HEK293 (cell line): Measurements from ENCODE around the gene PLCE1.

ENCODE experiments used
- CTCF ChIA-PET: fragments of 350-600 bp; formaldehyde crosslinking; extraction: SDS; loops from one replicate; lab custom pipeline; 2021; ENCODE audit warnings: antibody characterized with exemption; lab: Yijun Ruan, JAX
- POLR2A ChIA-PET: fragments of 300-600 bp; formaldehyde crosslinking; extraction: SDS; loops from one replicate; lab custom pipeline; 2020; ENCODE audit warnings: antibody characterized with exemption, inconsistent platforms; lab: Yijun Ruan, JAX
- H3K27ac ChIP-seq: fragments of 200-500 bp; sonication (Bioruptor generic); 2 replicates; pipeline ENCODE4 v1.5.1; 2014; ENCODE audit warnings: low read depth, low read length, control low read depth, inconsistent platforms; ENCODE audit errors: extremely low read depth
- H3K36me3 ChIP-seq, 2 experiments: fragments of 200-500 bp in 1 of 2; sonication (Bioruptor generic) in 1 of 2; 1 replicate in 1 of 2; 2 replicates in 1 of 2; pipeline ENCODE4 v1.5.1; 2014 to 2017; ENCODE audit warnings: inconsistent platforms in 2 of 2, low read length in 2 of 2; ENCODE audit not compliant: control insufficient read depth in 2 of 2, insufficient read depth in 1 of 2
- H3K4me1 ChIP-seq: fragments of 200-500 bp; sonication (Bioruptor generic); 2 replicates; pipeline ENCODE4 v1.5.1; 2014; ENCODE audit warnings: mild to moderate bottlenecking, low read length, inconsistent platforms; ENCODE audit not compliant: control insufficient read depth, insufficient read depth
- H3K4me3 ChIP-seq: 2 replicates; pipeline ENCODE4 v1.5.1; 2011; ENCODE audit warnings: low read depth, mild to moderate bottlenecking, control low read depth, low read length, moderate library complexity
- H3K9me3 ChIP-seq: fragments of 200-500 bp; sonication (Bioruptor generic); 2 replicates; pipeline ENCODE4 v1.5.1; 2014; ENCODE audit warnings: low read depth, low read length, inconsistent platforms; ENCODE audit not compliant: control insufficient read depth, insufficient read depth
- BCL11B ChIP-seq: fragments of 450-650 bp; formaldehyde crosslinking; IDR thresholded peaks from 2 replicates; pipeline ENCODE4 v1.5.1; 2016; ENCODE audit warnings: low read depth, missing biosample characterization, missing genetic modification characterization
- GLI4 ChIP-seq: fragments of 450-650 bp; formaldehyde crosslinking; IDR thresholded peaks from 2 replicates; pipeline ENCODE4 v1.5.1; 2016; ENCODE audit warnings: missing biosample characterization, missing genetic modification characterization
- MYNN ChIP-seq: fragments of 450-650 bp; formaldehyde crosslinking; IDR thresholded peaks from 2 replicates; pipeline ENCODE4 v1.5.1; 2016; ENCODE audit warnings: missing biosample characterization, missing genetic modification characterization, borderline replicate concordance
- ZFP41 ChIP-seq: fragments of 450-650 bp; formaldehyde crosslinking; IDR thresholded peaks from 2 replicates; pipeline ENCODE4 v1.5.1; 2016; ENCODE audit warnings: missing biosample characterization, missing genetic modification characterization, borderline replicate concordance
- ZIC2 ChIP-seq: fragments of 450-650 bp; formaldehyde crosslinking; IDR thresholded peaks from 2 replicates; pipeline ENCODE4 v1.5.1; 2016; ENCODE audit warnings: missing biosample characterization, missing genetic modification characterization
- ZNF114 ChIP-seq: fragments of 450-650 bp; formaldehyde crosslinking; IDR thresholded peaks from 2 replicates; pipeline ENCODE4 v1.5.0; 2017; ENCODE audit warnings: missing biosample characterization, missing genetic modification characterization
- ZNF140 ChIP-seq: fragments of 450-650 bp; formaldehyde crosslinking; IDR thresholded peaks from 2 replicates; pipeline ENCODE4 v1.5.1; 2016; ENCODE audit warnings: missing biosample characterization, missing genetic modification characterization
- ZNF16 ChIP-seq: fragments of 450-650 bp; formaldehyde crosslinking; IDR thresholded peaks from 2 replicates; pipeline ENCODE4 v1.5.1; 2016; ENCODE audit warnings: low read depth, missing biosample characterization, missing genetic modification characterization
- ZNF266 ChIP-seq: fragments of 450-650 bp; formaldehyde crosslinking; IDR thresholded peaks from 2 replicates; pipeline ENCODE4 v1.5.1; 2016; ENCODE audit warnings: missing biosample characterization, missing genetic modification characterization, low read depth
- ZNF423 ChIP-seq: fragments of 450-650 bp; formaldehyde crosslinking; IDR thresholded peaks from 2 replicates; pipeline ENCODE4 v1.5.1; 2016; ENCODE audit warnings: missing biosample characterization, missing genetic modification characterization
- ZNF48 ChIP-seq: fragments of 450-650 bp; formaldehyde crosslinking; IDR thresholded peaks from 2 replicates; pipeline ENCODE4 v1.5.1; 2016; ENCODE audit warnings: missing biosample characterization, missing genetic modification characterization
- ZNF600 ChIP-seq: fragments of 450-650 bp; formaldehyde crosslinking; IDR thresholded peaks from 2 replicates; pipeline ENCODE4 v1.5.1; 2016; ENCODE audit warnings: missing biosample characterization, missing genetic modification characterization
- ZNF701 ChIP-seq: fragments of 450-650 bp; formaldehyde crosslinking; IDR thresholded peaks from 2 replicates; pipeline ENCODE4 v1.5.1; 2016; ENCODE audit warnings: missing biosample characterization, missing genetic modification characterization
- ZNF707 ChIP-seq: fragments of 450-650 bp; formaldehyde crosslinking; IDR thresholded peaks from 2 replicates; pipeline ENCODE4 v1.5.1; 2016; ENCODE audit warnings: missing biosample characterization, missing genetic modification characterization
- ZNF830 ChIP-seq: fragments of 450-650 bp; IDR thresholded peaks from 2 replicates; pipeline ENCODE4 v1.5.0; 2018; ENCODE audit warnings: missing biosample characterization, missing genetic modification characterization, low read depth, mild to moderate bottlenecking, moderate library complexity
- TF ChIP-seq, protein P1 (sequence below): fragments of 450-650 bp; formaldehyde crosslinking; IDR thresholded peaks from 2 replicates; pipeline ENCODE4 v1.5.1; 2016; ENCODE audit warnings: missing biosample characterization, missing genetic modification characterization
- TF ChIP-seq, protein P2 (sequence below): fragments of 450-650 bp; formaldehyde crosslinking; IDR thresholded peaks from 2 replicates; pipeline ENCODE4 v1.5.1; 2016; ENCODE audit warnings: missing biosample characterization, missing genetic modification characterization
- TF ChIP-seq, protein P3 (sequence below): fragments of 450-650 bp; IDR thresholded peaks from 2 replicates; pipeline ENCODE4 v1.5.1; 2018; ENCODE audit warnings: missing biosample characterization, missing genetic modification characterization
- TF ChIP-seq, protein P4 (sequence below): fragments of 450-650 bp; formaldehyde crosslinking; IDR thresholded peaks from 2 replicates; pipeline ENCODE4 v1.5.1; 2016; ENCODE audit warnings: missing biosample characterization, missing genetic modification characterization
- TF ChIP-seq, protein P5 (sequence below): fragments of 450-650 bp; formaldehyde crosslinking; IDR thresholded peaks from 2 replicates; pipeline ENCODE4 v1.5.1; 2016; ENCODE audit warnings: missing biosample characterization, missing genetic modification characterization
- TF ChIP-seq, protein P6 (sequence below): fragments of 450-650 bp; formaldehyde crosslinking; IDR thresholded peaks from 2 replicates; pipeline ENCODE4 v1.5.1; 2016; ENCODE audit warnings: missing biosample characterization, missing genetic modification characterization

PLCE1 gene

DNA sequence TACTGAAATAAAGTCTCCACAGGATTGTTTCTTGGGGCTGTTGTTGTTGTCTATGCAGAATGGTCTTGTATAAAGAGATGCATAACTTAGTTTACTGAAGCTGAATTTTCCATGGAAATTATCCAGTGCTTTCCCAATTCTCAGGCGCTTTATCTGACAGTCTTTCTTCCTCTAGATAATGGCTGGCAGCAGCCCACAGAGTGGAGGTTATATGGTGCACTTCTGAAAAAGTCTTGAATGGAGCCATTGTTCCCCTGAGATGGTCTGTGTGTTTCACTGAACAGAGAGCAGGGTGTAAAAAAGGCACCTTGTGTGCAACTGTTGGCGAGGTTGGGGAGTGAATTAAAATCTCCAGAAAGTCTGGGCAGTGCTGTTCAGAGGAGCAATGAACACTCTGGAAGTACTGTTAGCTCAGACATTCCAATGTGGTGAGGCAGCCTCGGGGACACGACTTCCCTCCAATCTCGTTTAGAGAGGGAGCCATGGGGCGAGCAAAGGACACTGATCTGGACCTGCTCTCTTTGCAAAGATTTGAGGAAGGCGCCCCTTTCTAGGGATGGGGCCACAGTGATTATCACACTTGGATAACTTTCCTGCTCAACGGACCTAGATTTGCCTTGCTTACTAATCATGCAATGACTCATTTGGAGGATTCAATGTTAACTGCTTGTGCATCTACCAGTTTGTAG is 2.0 kb upstream of the PLCE1 start (continued):
- TF ChIP-seq, protein P1, sequence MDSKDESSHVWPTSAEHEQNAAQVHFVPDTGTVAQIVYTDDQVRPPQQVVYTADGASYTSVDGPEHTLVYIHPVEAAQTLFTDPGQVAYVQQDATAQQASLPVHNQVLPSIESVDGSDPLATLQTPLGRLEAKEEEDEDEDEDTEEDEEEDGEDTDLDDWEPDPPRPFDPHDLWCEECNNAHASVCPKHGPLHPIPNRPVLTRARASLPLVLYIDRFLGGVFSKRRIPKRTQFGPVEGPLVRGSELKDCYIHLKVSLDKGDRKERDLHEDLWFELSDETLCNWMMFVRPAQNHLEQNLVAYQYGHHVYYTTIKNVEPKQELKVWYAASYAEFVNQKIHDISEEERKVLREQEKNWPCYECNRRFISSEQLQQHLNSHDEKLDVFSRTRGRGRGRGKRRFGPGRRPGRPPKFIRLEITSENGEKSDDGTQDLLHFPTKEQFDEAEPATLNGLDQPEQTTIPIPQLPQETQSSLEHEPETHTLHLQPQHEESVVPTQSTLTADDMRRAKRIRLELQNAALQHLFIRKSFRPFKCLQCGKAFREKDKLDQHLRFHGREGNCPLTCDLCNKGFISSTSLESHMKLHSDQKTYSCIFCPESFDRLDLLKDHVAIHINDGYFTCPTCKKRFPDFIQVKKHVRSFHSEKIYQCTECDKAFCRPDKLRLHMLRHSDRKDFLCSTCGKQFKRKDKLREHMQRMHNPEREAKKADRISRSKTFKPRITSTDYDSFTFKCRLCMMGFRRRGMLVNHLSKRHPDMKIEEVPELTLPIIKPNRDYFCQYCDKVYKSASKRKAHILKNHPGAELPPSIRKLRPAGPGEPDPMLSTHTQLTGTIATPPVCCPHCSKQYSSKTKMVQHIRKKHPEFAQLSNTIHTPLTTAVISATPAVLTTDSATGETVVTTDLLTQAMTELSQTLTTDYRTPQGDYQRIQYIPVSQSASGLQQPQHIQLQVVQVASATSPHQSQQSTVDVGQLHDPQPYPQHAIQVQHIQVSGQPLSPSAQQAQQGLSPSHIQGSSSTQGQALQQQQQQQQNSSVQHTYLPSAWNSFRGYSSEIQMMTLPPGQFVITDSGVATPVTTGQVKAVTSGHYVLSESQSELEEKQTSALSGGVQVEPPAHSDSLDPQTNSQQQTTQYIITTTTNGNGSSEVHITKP (tag by site-specific recombination): 0 out of 2 replicates have a peak, but pooled peaks have one; percentile 16
- TF ChIP-seq ZFP41 (tag by site-specific recombination) (no peak), ZNF707 (tag by site-specific recombination) (no peak)
- TF ChIP-seq, all 188 proteins: peak for 21

DNA sequence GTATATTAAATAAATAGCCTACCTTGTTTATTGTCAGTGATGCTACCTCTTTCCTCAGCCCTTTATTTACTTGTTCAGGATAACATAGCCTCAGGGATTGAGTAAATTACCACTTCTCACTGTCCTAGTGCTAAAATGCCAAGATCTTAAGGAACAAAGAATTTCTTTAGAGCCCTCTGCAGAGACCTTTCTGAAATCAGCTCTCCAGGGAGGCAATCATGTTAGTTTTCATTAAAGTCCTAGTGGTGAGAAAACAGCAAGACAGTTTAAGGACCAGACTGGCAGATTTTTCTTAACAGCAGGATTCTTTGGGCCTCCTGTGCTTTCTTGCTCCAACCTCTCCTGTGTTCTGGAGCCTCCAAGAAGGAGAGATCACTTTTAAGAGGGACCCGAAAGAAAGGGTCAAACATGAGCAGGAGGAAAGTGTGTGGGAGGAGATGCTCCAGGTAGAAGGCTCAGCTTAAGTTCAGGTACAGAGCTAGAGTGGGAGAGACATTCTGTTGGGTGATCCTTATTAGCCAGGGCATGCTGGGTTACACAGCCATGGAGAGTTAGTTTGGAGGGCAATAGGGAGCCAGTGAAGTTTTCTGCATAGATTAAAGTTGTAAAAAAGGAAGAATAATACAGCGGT is 1.2 kb upstream of the PLCE1 start:
- peaks cover 24% of the 10 kb centered on the region for H3K4me1 ChIP-seq
- ChIA-PET POLR2A (interaction anchor here (0.9 kb wide), 2 partner anchors 39 to 58 kb away, joined by 3 to 4 read pairs; no protein-coding TSS in a partner anchor), CTCF (interaction anchor here (0.5 to 1.6 kb wide), 8 partner anchors 14 to 635 kb away, joined by 3 to 7 read pairs (median 4); no protein-coding TSS in a partner anchor)
- TF ChIP-seq ZNF830 (tag by site-specific recombination) (no peak), ZNF600 (tag by site-specific recombination) (peak; percentile 60; the same call in 1 of the 2 replicates), ZNF48 (tag by site-specific recombination) (no peak), ZNF701 (tag by site-specific recombination) (no peak), ZNF16 (tag by site-specific recombination) (peak; percentile 68; the same call in 1 of the 2 replicates), MYNN (no peak), ZIC2 (tag by site-specific recombination) (peak; percentile 84)
- TF ChIP-seq, protein P2, sequence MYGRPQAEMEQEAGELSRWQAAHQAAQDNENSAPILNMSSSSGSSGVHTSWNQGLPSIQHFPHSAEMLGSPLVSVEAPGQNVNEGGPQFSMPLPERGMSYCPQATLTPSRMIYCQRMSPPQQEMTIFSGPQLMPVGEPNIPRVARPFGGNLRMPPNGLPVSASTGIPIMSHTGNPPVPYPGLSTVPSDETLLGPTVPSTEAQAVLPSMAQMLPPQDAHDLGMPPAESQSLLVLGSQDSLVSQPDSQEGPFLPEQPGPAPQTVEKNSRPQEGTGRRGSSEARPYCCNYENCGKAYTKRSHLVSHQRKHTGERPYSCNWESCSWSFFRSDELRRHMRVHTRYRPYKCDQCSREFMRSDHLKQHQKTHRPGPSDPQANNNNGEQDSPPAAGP: no peak
- no peaks in the 10 kb centered on the region for H3K36me3 ChIP-seq
- no peak overlapping the region for H3K27ac ChIP-seq
- no peaks in the 10 kb centered on the region for H3K9me3 ChIP-seq
- no peak overlapping the region for H3K4me3 ChIP-seq

DNA sequence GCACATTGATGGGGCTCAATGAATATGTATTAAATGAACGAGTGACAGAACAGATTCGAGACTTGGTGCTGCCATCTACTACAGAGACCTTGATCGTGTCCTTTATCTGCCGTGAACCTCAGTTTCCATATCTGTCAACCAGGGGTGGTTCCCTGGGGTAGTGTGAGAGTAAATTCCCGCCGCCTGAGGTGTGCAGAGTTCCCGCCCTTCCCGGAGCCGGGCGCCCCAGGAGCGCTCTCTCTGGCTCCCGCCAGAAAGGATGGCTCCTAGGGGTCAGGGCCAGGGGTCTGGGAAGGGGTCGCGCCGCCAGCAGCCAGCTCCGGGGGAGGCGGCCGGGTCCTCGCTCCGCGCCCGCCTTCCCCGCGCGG is 333 bp upstream of the PLCE1 start:
- peak overlapping the region; percentile 69 for H3K4me3 ChIP-seq
- peak overlapping the region; percentile 68; the same call in 1 of the 2 replicates for H3K27ac ChIP-seq
- CTCF ChIA-PET: interaction anchor here (0.6 to 0.7 kb wide), 2 partner anchors 112 to 429 kb away, joined by 3 read pairs; no protein-coding TSS in a partner anchor
- peaks cover 24% of the 10 kb centered on the region for H3K4me1 ChIP-seq
- POLR2A ChIA-PET: interaction anchor here (1.0 kb wide), 2 partner anchors 9 to 13 kb away, joined by 3 read pairs; no protein-coding TSS in a partner anchor
- no peaks in the 10 kb centered on the region for H3K36me3 ChIP-seq
- no peaks in the 10 kb centered on the region for H3K9me3 ChIP-seq
- no peak for TF ChIP-seq GLI4
- TF ChIP-seq, protein P3, sequence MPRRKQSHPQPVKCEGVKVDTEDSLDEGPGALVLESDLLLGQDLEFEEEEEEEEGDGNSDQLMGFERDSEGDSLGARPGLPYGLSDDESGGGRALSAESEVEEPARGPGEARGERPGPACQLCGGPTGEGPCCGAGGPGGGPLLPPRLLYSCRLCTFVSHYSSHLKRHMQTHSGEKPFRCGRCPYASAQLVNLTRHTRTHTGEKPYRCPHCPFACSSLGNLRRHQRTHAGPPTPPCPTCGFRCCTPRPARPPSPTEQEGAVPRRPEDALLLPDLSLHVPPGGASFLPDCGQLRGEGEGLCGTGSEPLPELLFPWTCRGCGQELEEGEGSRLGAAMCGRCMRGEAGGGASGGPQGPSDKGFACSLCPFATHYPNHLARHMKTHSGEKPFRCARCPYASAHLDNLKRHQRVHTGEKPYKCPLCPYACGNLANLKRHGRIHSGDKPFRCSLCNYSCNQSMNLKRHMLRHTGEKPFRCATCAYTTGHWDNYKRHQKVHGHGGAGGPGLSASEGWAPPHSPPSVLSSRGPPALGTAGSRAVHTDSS (tag by site-specific recombination): no peak
- TF ChIP-seq, protein P4, sequence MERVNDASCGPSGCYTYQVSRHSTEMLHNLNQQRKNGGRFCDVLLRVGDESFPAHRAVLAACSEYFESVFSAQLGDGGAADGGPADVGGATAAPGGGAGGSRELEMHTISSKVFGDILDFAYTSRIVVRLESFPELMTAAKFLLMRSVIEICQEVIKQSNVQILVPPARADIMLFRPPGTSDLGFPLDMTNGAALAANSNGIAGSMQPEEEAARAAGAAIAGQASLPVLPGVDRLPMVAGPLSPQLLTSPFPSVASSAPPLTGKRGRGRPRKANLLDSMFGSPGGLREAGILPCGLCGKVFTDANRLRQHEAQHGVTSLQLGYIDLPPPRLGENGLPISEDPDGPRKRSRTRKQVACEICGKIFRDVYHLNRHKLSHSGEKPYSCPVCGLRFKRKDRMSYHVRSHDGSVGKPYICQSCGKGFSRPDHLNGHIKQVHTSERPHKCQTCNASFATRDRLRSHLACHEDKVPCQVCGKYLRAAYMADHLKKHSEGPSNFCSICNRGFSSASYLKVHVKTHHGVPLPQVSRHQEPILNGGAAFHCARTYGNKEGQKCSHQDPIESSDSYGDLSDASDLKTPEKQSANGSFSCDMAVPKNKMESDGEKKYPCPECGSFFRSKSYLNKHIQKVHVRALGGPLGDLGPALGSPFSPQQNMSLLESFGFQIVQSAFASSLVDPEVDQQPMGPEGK (tag by site-specific recombination): no peak
- TF ChIP-seq ZNF266 (tag by site-specific recombination): no peak
- TF ChIP-seq BCL11B (tag by site-specific recombination): peak; percentile 47; the same call in 1 of the 2 replicates
- no peak for TF ChIP-seq ZNF423 (tag by site-specific recombination)
- TF ChIP-seq, protein P5, sequence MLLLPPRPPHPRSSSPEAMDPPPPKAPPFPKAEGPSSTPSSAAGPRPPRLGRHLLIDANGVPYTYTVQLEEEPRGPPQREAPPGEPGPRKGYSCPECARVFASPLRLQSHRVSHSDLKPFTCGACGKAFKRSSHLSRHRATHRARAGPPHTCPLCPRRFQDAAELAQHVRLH (tag by site-specific recombination): 0 out of 2 replicates have a peak, but pooled peaks have one; percentile 20
- TF ChIP-seq ZNF114 (tag by site-specific recombination): no peak
- TF ChIP-seq, protein P6, sequence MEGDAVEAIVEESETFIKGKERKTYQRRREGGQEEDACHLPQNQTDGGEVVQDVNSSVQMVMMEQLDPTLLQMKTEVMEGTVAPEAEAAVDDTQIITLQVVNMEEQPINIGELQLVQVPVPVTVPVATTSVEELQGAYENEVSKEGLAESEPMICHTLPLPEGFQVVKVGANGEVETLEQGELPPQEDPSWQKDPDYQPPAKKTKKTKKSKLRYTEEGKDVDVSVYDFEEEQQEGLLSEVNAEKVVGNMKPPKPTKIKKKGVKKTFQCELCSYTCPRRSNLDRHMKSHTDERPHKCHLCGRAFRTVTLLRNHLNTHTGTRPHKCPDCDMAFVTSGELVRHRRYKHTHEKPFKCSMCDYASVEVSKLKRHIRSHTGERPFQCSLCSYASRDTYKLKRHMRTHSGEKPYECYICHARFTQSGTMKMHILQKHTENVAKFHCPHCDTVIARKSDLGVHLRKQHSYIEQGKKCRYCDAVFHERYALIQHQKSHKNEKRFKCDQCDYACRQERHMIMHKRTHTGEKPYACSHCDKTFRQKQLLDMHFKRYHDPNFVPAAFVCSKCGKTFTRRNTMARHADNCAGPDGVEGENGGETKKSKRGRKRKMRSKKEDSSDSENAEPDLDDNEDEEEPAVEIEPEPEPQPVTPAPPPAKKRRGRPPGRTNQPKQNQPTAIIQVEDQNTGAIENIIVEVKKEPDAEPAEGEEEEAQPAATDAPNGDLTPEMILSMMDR (tag by site-specific recombination): no peak
- TF ChIP-seq ZNF140 (tag by site-specific recombination): no peak
